ENCODE data around the gene CDR2L. TPM values are rescaled to one million over a fixed set of nuclear protein-coding genes. Genes with fewer than 3 reads are reported as not detected.

The CDR2L gene
- total RNA-seq, 1 donor from 2014 or later = 1.1 TPM

DNA sequence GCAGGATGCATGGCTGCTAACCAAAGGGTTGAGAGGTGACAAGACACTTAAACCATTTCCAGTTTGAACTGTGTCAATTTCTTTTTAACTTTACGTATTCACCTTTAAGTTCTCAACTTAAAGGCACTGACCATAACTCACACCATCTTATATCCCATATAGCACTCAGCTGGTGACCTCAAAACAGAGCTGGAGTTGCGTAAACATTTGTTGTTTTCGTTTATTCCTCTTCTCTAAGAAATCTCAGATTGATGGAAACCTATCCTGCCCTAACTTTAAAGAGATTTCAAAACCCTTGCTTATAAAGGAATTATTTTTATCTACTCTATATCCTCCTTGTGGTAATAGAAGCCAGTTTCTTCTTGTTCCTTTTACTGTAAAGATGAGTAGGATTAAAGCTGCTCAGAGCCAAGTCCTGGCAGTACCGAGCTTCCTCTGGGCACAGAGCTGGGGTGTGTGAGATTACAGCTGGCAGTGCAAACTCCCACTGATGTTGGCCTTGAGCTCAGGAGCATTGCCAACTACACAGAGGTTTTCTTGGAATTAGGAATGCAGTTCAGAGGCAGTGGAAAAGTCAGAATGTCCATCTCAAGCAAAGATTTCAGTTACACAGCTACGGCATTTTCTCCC, 60.9 kb downstream of the CDR2L start:
- Mint-ChIP-seq H3K4me1 (ENCODE audit: low read depth) (peaks cover 40% of the 10 kb centered on the region), H3K27ac (peak overlapping the region; percentile 98), H3K9me3 (no peaks in the 10 kb centered on the region), H3K4me3 (peak overlapping the region; percentile 100), H3K36me3 (ENCODE audit: low read depth) (peaks cover 19% of the 10 kb centered on the region), H3K27me3 (ENCODE audit: insufficient read depth) (no peaks in the 10 kb centered on the region)
- DNase-seq (ENCODE audit: low spot score) = no peak
- intact Hi-C loops (cut with micrococcal nuclease) = loop anchor here (5.0 kb wide), 4 partner anchors 39 to 214 kb away; partner anchors contain the start of genes GGA3, JPT1, MRPS7 and NUP85

DNA sequence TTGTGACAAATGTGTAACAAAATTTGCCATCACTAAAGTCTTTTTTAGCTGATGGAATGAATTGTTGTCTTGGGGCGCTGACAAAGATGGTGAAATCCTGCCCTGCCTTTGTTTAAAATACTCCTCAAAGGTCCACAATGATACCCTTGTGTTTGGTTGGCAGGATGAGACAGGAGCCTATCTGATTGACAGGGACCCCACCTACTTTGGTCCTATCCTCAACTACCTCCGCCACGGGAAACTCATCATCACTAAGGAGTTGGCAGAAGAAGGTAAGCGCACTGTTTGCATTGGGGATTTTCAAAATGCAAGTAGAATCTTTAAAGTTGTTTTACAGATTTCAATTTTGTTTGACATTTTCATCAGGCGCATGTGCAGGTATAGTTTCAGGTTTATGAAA, 61.6 kb downstream of the CDR2L start:
- Mint-ChIP-seq H3K9me3 (no peaks in the 10 kb centered on the region), H3K4me1 (ENCODE audit: low read depth) (peaks cover 40% of the 10 kb centered on the region), H3K36me3 (ENCODE audit: low read depth) (peaks cover 19% of the 10 kb centered on the region), H3K27me3 (ENCODE audit: insufficient read depth) (no peaks in the 10 kb centered on the region), H3K4me3 (no peak overlapping the region), H3K27ac (no peak overlapping the region)
- intact Hi-C loops (cut with micrococcal nuclease) = loop anchor here (5.0 kb wide), 4 partner anchors 38 to 213 kb away; partner anchors contain the start of genes GGA3, JPT1, MRPS7 and NUP85
- no peak for DNase-seq (ENCODE audit: low spot score)

DNA sequence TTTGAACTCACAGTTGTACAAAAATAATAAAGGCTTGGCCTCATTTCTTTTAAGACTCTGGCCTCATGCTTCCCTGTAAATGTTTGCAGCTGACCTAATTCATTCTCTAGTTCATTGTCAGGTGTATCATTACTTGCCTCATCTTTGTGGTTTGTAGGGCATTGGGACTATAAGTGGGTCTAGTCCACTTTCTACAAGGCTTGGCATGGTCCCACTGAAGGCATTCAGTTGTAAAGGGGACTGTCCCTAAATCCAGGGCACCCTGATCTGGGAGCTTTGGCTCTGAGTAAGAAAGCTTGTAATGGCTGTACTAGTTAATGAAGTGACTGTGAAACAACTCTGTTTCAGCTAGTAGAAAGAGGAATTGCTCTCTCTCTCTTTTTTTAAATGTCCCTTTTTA, 62.3 kb downstream of the CDR2L start:
- Mint-ChIP-seq H3K36me3 (ENCODE audit: low read depth) (peaks cover 19% of the 10 kb centered on the region), H3K4me3 (peak overlapping the region; percentile 5), H3K27ac (no peak overlapping the region), H3K27me3 (ENCODE audit: insufficient read depth) (no peaks in the 10 kb centered on the region), H3K4me1 (ENCODE audit: low read depth) (peaks cover 40% of the 10 kb centered on the region), H3K9me3 (no peaks in the 10 kb centered on the region)
- intact Hi-C loops (cut with micrococcal nuclease) = loop anchor here (5.0 kb wide), 4 partner anchors 38 to 213 kb away; partner anchors contain the start of genes GGA3, JPT1, MRPS7 and NUP85
- no peak for DNase-seq (ENCODE audit: low spot score)

DNA sequence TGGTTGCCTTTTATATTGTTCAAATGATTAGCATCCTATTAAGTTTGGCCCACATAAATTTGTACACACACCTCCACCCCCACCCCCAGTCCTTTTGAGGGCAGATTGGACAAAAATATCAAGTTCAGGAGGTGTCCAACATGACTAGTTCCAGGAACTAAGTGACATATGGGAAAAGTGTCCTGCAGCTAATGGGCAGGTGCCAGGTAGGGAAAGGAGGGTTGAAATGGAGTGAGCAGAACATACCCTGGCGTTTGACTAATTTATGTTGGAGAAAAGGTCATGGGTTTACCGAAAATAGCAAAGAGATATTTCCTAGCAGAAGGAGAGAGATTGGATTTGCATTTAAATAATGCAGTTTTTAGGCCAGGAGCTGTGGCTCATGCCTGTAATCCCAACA, 64.5 kb downstream of the CDR2L start:
- intact Hi-C loops (cut with micrococcal nuclease) = no loop called here
- Mint-ChIP-seq H3K36me3 (ENCODE audit: low read depth) (peaks cover 27% of the 10 kb centered on the region), H3K27me3 (ENCODE audit: insufficient read depth) (no peaks in the 10 kb centered on the region), H3K4me1 (ENCODE audit: low read depth) (peaks cover 33% of the 10 kb centered on the region), H3K4me3 (no peak overlapping the region), H3K9me3 (no peaks in the 10 kb centered on the region), H3K27ac (no peak overlapping the region)
- no peak for DNase-seq (ENCODE audit: low spot score)

Other genes with a start within 250 kb of the CDR2L start
- 142 and 153 TPM in 2 replicates for gene NHERF1, start 239.0 kb upstream of the CDR2L start, total RNA-seq
- 69.0 and 70.8 TPM in 2 replicates for gene NAT9, start 211.3 kb upstream of the CDR2L start, total RNA-seq
- gene GRIN2C, start 127.7 kb upstream of the CDR2L start, total RNA-seq = 0.02 and 0.34 TPM in 2 replicates
- gene FDXR, start 114.6 kb upstream of the CDR2L start, total RNA-seq = 20.1 and 21.5 TPM in 2 replicates
- gene FADS6, start 94.0 kb upstream of the CDR2L start, total RNA-seq = not detected in 2 replicates
- not detected in 2 replicates for gene USH1G, start 64.4 kb upstream of the CDR2L start, total RNA-seq
- not detected in 2 replicates for gene OTOP2, start 63.4 kb upstream of the CDR2L start, total RNA-seq
- not detected in 2 replicates for gene OTOP3, start 51.7 kb upstream of the CDR2L start, total RNA-seq
- 0.29 and 0.31 TPM in 2 replicates for gene HID1, start 14.9 kb upstream of the CDR2L start, total RNA-seq
- 77.8 and 78.1 TPM in 2 replicates for gene MRPL58, start 25.0 kb downstream of the CDR2L start, total RNA-seq
- gene ATP5PD, start 59.3 kb downstream of the CDR2L start, total RNA-seq = 152 and 165 TPM in 2 replicates
- 21.2 and 22.6 TPM in 2 replicates for gene KCTD2, start 59.6 kb downstream of the CDR2L start, total RNA-seq
- 5.5 and 7.2 TPM in 2 replicates for gene SLC16A5, start 100.3 kb downstream of the CDR2L start, total RNA-seq
- gene ARMC7, start 122.3 kb downstream of the CDR2L start, total RNA-seq = 11.6 and 13.0 TPM in 2 replicates
- gene NT5C, start 144.1 kb downstream of the CDR2L start, total RNA-seq = 80.0 and 80.1 TPM in 2 replicates
- 271 and 299 TPM in 2 replicates for gene JPT1, start 166.9 kb downstream of the CDR2L start, total RNA-seq
- gene SUMO2, start 195.3 kb downstream of the CDR2L start, total RNA-seq = 649 and 656 TPM in 2 replicates
- gene NUP85, start 218.0 kb downstream of the CDR2L start, total RNA-seq = 122 and 129 TPM in 2 replicates